GM23248 (cell line): Measurements from ENCODE around the gene NGEF.

Source experiments
- EZH2 ChIP-seq: fragments of 200-600 bp; sonication (generic); IDR thresholded peaks from 2 replicates; pipeline ENCODE4 v1.6.1; 2018; ENCODE audit warnings: antibody characterized with exemption, mild to moderate bottlenecking; ENCODE audit not compliant: insufficient read depth, poor library complexity, severe bottlenecking
- EZH2phosphoT487 ChIP-seq: fragments of 200-600 bp; sonication (generic); IDR thresholded peaks from 2 replicates; pipeline ENCODE4 v1.6.1; 2018; ENCODE audit warnings: antibody characterized with exemption, moderate library complexity, mild to moderate bottlenecking, low read depth; ENCODE audit not compliant: insufficient read depth

GRCh38 chr2:232887171-232887850 lies 125.7 kb downstream of the NGEF start:
- no peak for TF ChIP-seq EZH2
- TF ChIP-seq EZH2phosphoT487 = no peak
